NB4 (cell line): Measurements from ENCODE around the gene TMEM94.
"Not testable (repeated sequence)": the region's sequence is repeated elsewhere in the genome, so short reads cannot be mapped to it uniquely, and the experiment has no call there.

ENCODE experiments used
- DNase-seq: peaks from one replicate; pipeline ENCODE4 v3.0.0; 2010; ENCODE audit warnings: low read depth
- H3K4me3 ChIP-seq: one replicate; pipeline ENCODE4 v1.5.1; 2011; ENCODE audit warnings: mild to moderate bottlenecking, low read depth, low read length, moderate library complexity
- CTCF ChIP-seq: IDR thresholded peaks from one replicate; pipeline ENCODE4 v1.5.1; 2012; ENCODE audit warnings: low read depth, low read length
- MAX ChIP-seq: IDR thresholded peaks from 2 replicates; pipeline ENCODE4 v1.6.1; 2011; ENCODE audit warnings: low read depth, low read length
- MYC ChIP-seq: IDR thresholded peaks from 2 replicates; pipeline ENCODE4 v1.6.1; 2011; ENCODE audit warnings: low read depth, low read length
- POLR2A ChIP-seq: IDR thresholded peaks from 2 replicates; pipeline ENCODE4 v1.6.1; 2011; ENCODE audit warnings: mild to moderate bottlenecking; ENCODE audit not compliant: insufficient read length; ENCODE audit errors: extremely low read depth

The TMEM94 gene

GRCh38 chr17:75474736-75475135, 18.3 kb downstream of the TMEM94 start:
- TF ChIP-seq CTCF = no peak
- TF ChIP-seq POLR2A = no peak
- no peak for TF ChIP-seq MYC
- TF ChIP-seq MAX = no peak
- H3K4me3 ChIP-seq = no peak overlapping the region

GRCh38 chr17:75475144-75475835, 18.9 kb downstream of the TMEM94 start:
- no peak overlapping the region for H3K4me3 ChIP-seq
- no peak for DNase-seq
- TF ChIP-seq MAX (no peak), CTCF (no peak), MYC (no peak), POLR2A (no peak)

More at GRCh38 chr17:75474736-75475135, 18.3 kb downstream of the TMEM94 start:
- DNase-seq = no peak

GRCh38 chr17:75475851-75476250, 19.4 kb downstream of the TMEM94 start:
- no peak for DNase-seq
- H3K4me3 ChIP-seq = no peak overlapping the region
- no peak for TF ChIP-seq CTCF
- TF ChIP-seq MYC = no peak
- TF ChIP-seq POLR2A = no peak
- TF ChIP-seq MAX = no peak

- no peak for TF ChIP-seq CTCF
- no peak for TF ChIP-seq POLR2A
- no peak for TF ChIP-seq MAX
- TF ChIP-seq MYC = no peak
- no peak overlapping the region for H3K4me3 ChIP-seq
- DNase-seq = no peak
These were observed 19.8 kb downstream of the TMEM94 start for GRCh38 chr17:75476271-75476671.

GRCh38 chr17:75476752-75477489, 20.5 kb downstream of the TMEM94 start:
- TF ChIP-seq POLR2A = no peak
- no peak for TF ChIP-seq CTCF
- no peak for TF ChIP-seq MYC
- TF ChIP-seq MAX = no peak
- H3K4me3 ChIP-seq = no peak overlapping the region
- no peak for DNase-seq

- DNase-seq, H3K4me3 ChIP-seq: not testable (repeated sequence)
These were observed 21.0 kb downstream of the TMEM94 start for GRCh38 chr17:75477490-75477862.
